Psoas muscle (tissue), 8 donors: Measurements from ENCODE around the gene KCNT2. TPM values are rescaled to one million over a fixed set of nuclear protein-coding genes. Genes with fewer than 3 reads are reported as not detected.

ENCODE experiments used
- ATAC-seq, 4 donors: fragments of 200-7000 bp; cut with Tn5 transposase; one replicate each; pipeline ENCODE4 v1.9.1; 2020; ENCODE audit warnings: moderate library complexity in 3 of 4, mild to moderate bottlenecking in 2 of 4
- DNase-seq, 2 donors: peaks; one replicate each; pipeline ENCODE4 v3.0.0-alpha.2; 2020
- H3K27ac ChIP-seq: fragments of 200-600 bp; one replicate; pipeline ENCODE4 v1.8.0; 2022
- H3K27me3 ChIP-seq, 3 donors: fragments of 200-600 bp in 1 of 3; one replicate each; pipeline versions ENCODE4 v1.6.1 to v1.8.0; 2013 to 2022; ENCODE audit warnings: low read length in 2 of 3, mild to moderate bottlenecking in 2 of 3, moderate library complexity in 1 of 3; ENCODE audit not compliant: insufficient read depth in 3 of 3
- H3K36me3 ChIP-seq, 2 donors: fragments of 200-600 bp in 1 of 2; one replicate each; pipeline versions ENCODE4 v1.6.1 to v1.8.0; 2013 to 2022; ENCODE audit warnings: low read depth in 1 of 2, mild to moderate bottlenecking in 1 of 2, moderate library complexity in 1 of 2; ENCODE audit not compliant: insufficient read depth in 1 of 2
- H3K4me1 ChIP-seq: fragments of 200-600 bp; one replicate; pipeline ENCODE4 v1.8.0; 2022
- H3K4me3 ChIP-seq: fragments of 200-600 bp; one replicate; pipeline ENCODE4 v1.8.0; 2022; ENCODE audit warnings: mild to moderate bottlenecking
- H3K9me3 ChIP-seq: fragments of 200-600 bp; one replicate; pipeline ENCODE4 v1.8.0; 2022
- WGBS, 3 donors: extraction: QIAGEN DNeasy Blood & Tissue Kit; methylation state at CpG; one replicate each; pipeline versions ENCODE4 v1.1.6 to v1.1.7; 2013; 5-methylcytosine and 5-hydroxymethylcytosine counted together
- intact Hi-C, 2 donors: fragments of 100-400 bp; cut with DNase I; formaldehyde crosslinking; loops; one replicate each; pipeline versions ENCODE4 v1.11.0 to v1.14.2; 2022
- polyA plus RNA-seq, 3 donors: library from polyadenylated mRNA; stranded (reverse); fragments of 200-250 nt; gene quantifications; one replicate each; pipeline ENCODE4 v1.2.3, GENCODE V29; 2013
- total RNA-seq, 4 donors: library from RNA; stranded (reverse); fragmentation: NEBNext Ultra II Directional in 2 of 4; extraction: Animal tissue kit (Norgen Biotek cat#: 25700) in 2 of 4; gene quantifications; one replicate each; pipeline versions ENCODE4 v1.2.1 to v1.2.4, GENCODE V29; 2021 to 2023
- TF ChIP-seq, protein P1 (sequence below): fragments of 200-600 bp; IDR thresholded peaks from one replicate; pipeline ENCODE4 v1.8.0; 2022; ENCODE audit warnings: antibody characterized with exemption
- donor health status: healthy with polysubstance abuse.
- donor health status: DM: no; HTN: no; CAD: no; lungs with moderate emphysema.
- donor health status: Bipolar disorder and iron deficiency.
- donor health status: healthy.
- donor health status: DM: yes; HTN: yes; CAD: no.
- donor health status: DM: no; HTN: no; CAD: no.
- donor health status: DM: no; HTN: no; CAD: no.
- donor health status: DM: yes; HTN: yes; CAD: no.

KCNT2 gene
- total and polyA plus RNA-seq, 7 donors = 0.04 to 1.2 (median 0.12) TPM

DNA sequence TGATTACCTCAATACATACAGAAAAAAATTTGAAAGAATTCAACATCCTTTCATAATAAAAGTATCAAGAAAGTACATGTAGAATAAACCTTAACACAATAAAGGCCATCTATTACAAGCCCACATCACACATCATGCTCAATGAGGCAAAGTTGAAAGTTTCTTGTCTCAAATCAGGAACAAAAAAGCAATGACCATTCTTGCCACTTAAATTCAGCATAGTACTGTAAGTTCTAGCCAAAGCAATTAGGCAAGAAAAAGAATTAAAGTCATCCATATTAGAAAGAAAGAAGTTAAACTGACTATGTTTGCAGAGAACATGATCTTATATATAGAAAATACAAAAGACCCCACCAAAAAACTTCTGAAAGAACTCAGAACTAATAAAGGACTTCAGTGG, 44.5 kb downstream of the KCNT2 start:
- Histone ChIP-seq H3K36me3 (no peaks in the 10 kb centered on the region), H3K27ac (no peak overlapping the region), H3K27me3 (no peaks in the 10 kb centered on the region), H3K4me3 (no peak overlapping the region), H3K4me1 (no peaks in the 10 kb centered on the region), H3K9me3 (peaks cover 23% of the 10 kb centered on the region)
- DNase-seq (no peak), ATAC-seq (no peak)
- intact Hi-C loops = no loop called here
- TF ChIP-seq, protein P1, sequence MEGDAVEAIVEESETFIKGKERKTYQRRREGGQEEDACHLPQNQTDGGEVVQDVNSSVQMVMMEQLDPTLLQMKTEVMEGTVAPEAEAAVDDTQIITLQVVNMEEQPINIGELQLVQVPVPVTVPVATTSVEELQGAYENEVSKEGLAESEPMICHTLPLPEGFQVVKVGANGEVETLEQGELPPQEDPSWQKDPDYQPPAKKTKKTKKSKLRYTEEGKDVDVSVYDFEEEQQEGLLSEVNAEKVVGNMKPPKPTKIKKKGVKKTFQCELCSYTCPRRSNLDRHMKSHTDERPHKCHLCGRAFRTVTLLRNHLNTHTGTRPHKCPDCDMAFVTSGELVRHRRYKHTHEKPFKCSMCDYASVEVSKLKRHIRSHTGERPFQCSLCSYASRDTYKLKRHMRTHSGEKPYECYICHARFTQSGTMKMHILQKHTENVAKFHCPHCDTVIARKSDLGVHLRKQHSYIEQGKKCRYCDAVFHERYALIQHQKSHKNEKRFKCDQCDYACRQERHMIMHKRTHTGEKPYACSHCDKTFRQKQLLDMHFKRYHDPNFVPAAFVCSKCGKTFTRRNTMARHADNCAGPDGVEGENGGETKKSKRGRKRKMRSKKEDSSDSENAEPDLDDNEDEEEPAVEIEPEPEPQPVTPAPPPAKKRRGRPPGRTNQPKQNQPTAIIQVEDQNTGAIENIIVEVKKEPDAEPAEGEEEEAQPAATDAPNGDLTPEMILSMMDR = no peak

DNA sequence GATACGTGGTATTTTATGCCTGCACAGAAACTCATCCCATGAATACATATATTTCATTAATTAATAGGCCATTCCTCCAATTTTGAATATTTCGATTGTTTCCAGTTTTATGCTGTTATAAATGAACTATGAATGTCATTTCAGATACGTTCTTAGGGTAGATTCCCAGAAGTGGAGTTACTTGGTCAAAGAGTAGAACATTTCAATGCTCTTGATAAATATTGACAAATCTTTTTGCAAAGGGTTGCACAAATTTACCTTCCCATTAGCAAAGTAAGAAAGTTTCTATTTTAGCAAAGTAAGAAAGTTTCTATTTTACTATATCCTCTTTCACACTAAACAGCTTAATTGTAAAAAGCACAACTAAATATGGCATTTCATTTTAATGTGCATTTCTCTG, 48.9 kb downstream of the KCNT2 start:
- whole genome bisulfite sequencing, 3 donors = 68 to 83% (median 69%) methylated on average over 3 of the region's 3 CpGs
- ATAC-seq (no peak), DNase-seq (no peak)
- H3K27ac ChIP-seq = no peak overlapping the region
- no peaks in the 10 kb centered on the region for H3K4me1 ChIP-seq
- H3K36me3 ChIP-seq = no peaks in the 10 kb centered on the region
- TF ChIP-seq, protein P1 = no peak
- H3K9me3 ChIP-seq = peaks cover 21% of the 10 kb centered on the region
- intact Hi-C loops = no loop called here
- H3K4me3 ChIP-seq = no peak overlapping the region
- no peaks in the 10 kb centered on the region for H3K27me3 ChIP-seq

DNA sequence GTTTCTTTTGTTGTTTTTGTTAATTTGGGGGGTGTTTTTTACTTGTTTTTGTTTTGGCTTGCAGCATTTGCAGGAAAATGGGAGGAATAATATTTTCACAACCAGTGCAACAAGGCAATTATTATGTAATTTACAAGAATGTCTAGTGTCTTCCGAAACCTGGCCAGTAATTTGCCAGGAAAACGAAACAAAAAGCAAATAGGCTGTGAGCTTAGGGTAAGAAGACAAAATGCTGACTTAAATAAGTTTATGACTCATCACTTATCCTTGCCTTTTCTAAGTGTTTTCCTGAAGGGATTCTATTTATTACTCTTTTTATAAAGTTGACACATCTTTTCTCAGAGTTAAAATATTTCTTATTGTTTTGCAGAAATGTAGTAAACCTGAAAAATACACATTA, 49.8 kb downstream of the KCNT2 start:
- Histone ChIP-seq H3K4me1 (no peaks in the 10 kb centered on the region), H3K27ac (no peak overlapping the region), H3K36me3 (no peaks in the 10 kb centered on the region), H3K27me3 (no peaks in the 10 kb centered on the region), H3K4me3 (no peak overlapping the region), H3K9me3 (peaks cover 12% of the 10 kb centered on the region)
- peak in 2 of 4 donors; percentile 34 to 40 for ATAC-seq
- 10 to 13% (median 13%) methylated on average over 2 of the region's 2 CpGs for whole genome bisulfite sequencing, 3 donors
- no peak for DNase-seq
- intact Hi-C loops = no loop called here
- TF ChIP-seq, protein P1 = no peak

DNA sequence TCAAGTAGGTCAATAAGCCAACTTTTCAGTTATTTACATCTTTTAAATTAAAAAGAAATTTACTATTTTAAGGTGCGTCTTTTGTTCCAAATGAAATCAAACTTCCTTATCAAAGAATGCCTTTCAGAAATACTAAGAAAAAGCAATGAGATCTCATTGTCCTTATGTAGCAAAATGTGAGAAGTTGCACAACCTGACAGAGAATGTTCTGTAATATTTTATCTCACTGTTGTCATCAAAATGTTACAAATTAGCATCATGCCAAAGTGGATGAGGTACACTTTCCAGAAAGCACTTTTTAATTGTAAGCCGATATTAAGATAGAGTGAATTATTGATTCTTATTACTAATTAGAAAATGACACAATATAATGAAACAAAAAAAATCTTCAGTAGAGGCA, 50.4 kb downstream of the KCNT2 start:
- Histone ChIP-seq H3K9me3 (peaks cover 6% of the 10 kb centered on the region), H3K36me3 (no peaks in the 10 kb centered on the region), H3K4me1 (no peaks in the 10 kb centered on the region), H3K27ac (no peak overlapping the region), H3K4me3 (no peak overlapping the region), H3K27me3 (no peaks in the 10 kb centered on the region)
- intact Hi-C loops = no loop called here
- 55 to 76% (median 59%) methylated on average over 2 of the region's 2 CpGs for WGBS, 3 donors
- DNase-seq (no peak), ATAC-seq (no peak)
- TF ChIP-seq, protein P1 = no peak

DNA sequence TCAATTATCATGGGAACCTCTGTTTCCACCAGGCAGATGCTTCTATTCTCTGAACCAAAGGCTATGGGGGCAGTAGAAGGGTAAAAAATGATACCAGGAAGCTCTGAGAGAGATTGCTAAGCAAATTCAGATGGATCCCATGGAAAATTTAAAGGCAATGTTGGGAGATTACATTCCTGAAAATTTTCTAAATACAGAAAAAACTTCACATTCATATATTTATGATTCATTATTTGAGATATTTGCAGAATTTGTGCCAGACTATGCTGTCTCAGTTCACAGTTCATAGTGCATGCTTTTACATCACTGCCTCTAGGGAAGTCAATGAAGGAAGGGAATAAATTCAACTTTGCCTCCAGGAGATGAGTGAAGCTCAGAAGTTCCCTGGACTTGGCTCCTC, 57.5 kb downstream of the KCNT2 start:
- ATAC-seq (no peak), DNase-seq (no peak)
- no peak overlapping the region for H3K4me3 ChIP-seq
- H3K27ac ChIP-seq = no peak overlapping the region
- no peaks in the 10 kb centered on the region for H3K27me3 ChIP-seq
- TF ChIP-seq, protein P1 = no peak
- intact Hi-C loops = no loop called here
- H3K4me1 ChIP-seq = no peaks in the 10 kb centered on the region
- H3K9me3 ChIP-seq = no peaks in the 10 kb centered on the region
- no peaks in the 10 kb centered on the region for H3K36me3 ChIP-seq
